HepG2 (cell line): ENCODE measurements around the gene HS3ST5.

Experiments used
- CBX2 ChIP-seq, 2 experiments: fragments of 200-600 bp in 1 of 2; sonication (generic); formaldehyde crosslinking in 1 of 2; IDR thresholded peaks; 2 replicates each; pipeline versions ENCODE4 v1.7.0 to v1.8.1; 2018 to 2022; ENCODE audit warnings: low read depth in 2 of 2, low read length in 1 of 2, mild to moderate bottlenecking in 1 of 2, missing genetic modification reagents in 1 of 2
- POLR2A ChIP-seq, 2 experiments: IDR thresholded peaks; 2 replicates each; pipeline ENCODE4 v1.6.1; 2011; ENCODE audit warnings: low read depth in 2 of 2, low read length in 2 of 2, mild to moderate bottlenecking in 1 of 2, moderate library complexity in 1 of 2; ENCODE audit not compliant: insufficient read depth in 1 of 2
- POLR2AphosphoS2 ChIP-seq: IDR thresholded peaks from 2 replicates; pipeline ENCODE4 v1.6.1; 2011; ENCODE audit warnings: low read depth, low read length, improper control_type of control experiment
- SALL1 ChIP-seq: sonication (generic); formaldehyde crosslinking; IDR thresholded peaks from 2 replicates; pipeline ENCODE4 v1.8.0; 2022; ENCODE audit warnings: mild to moderate bottlenecking, missing genetic modification reagents
- SUZ12 ChIP-seq: fragments of 150-350 bp; IDR thresholded peaks from 2 replicates; pipeline ENCODE4 v1.6.1; 2014; ENCODE audit warnings: low read depth, low read length
- ZBTB42 ChIP-seq: sonication (generic); formaldehyde crosslinking; IDR thresholded peaks from 2 replicates; pipeline ENCODE4 v1.5.0; 2020; ENCODE audit warnings: mild to moderate bottlenecking, missing genetic modification reagents
- TF ChIP-seq, protein P1 (sequence below): sonication (generic); formaldehyde crosslinking; conservative IDR thresholded peaks from 2 replicates; pipeline ENCODE4 v1.4.0; 2020; ENCODE audit warnings: missing genetic modification reagents
- TF ChIP-seq, protein P2 (sequence below): sonication (generic); formaldehyde crosslinking; IDR thresholded peaks from 2 replicates; pipeline ENCODE4 v1.5.0; 2020; ENCODE audit warnings: mild to moderate bottlenecking, missing genetic modification reagents, moderate library complexity
- TF ChIP-seq, protein P3 (sequence below): sonication (generic); formaldehyde crosslinking; IDR thresholded peaks from 2 replicates; pipeline ENCODE4 v1.4.0; 2020; ENCODE audit warnings: missing genetic modification reagents
- TF ChIP-seq, protein P4 (sequence below), 2 experiments: IDR thresholded peaks; 2 replicates each; pipeline ENCODE4 v1.6.1; 2011 to 2012; ENCODE audit warnings: low read length in 2 of 2, borderline replicate concordance in 1 of 2, low read depth in 1 of 2, mild to moderate bottlenecking in 1 of 2, moderate library complexity in 1 of 2
- TF ChIP-seq, protein P5 (sequence below): sonication (generic); formaldehyde crosslinking; IDR thresholded peaks from 2 replicates; pipeline ENCODE4 v1.5.0; 2020; ENCODE audit warnings: mild to moderate bottlenecking, missing genetic modification reagents, borderline replicate concordance

DNA sequence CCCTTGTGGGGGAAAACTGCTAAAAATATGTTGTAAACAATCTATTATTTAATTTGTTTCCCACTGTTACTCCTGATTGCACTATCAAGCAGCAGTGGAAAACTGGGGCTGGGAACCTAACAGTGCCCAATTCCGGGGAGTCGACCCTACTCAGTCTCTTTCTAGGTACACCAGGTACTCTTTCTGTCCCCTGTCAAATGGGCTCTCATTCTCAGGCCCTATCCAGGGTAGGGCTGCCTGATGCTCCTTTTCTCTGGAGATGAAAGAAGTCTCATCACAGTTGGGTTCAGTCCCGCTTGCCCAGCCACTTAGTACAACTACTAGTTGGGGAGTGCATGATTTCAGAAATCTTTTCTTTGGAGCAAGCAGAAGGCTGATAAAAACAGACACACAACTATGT is 52.0 kb downstream of the HS3ST5 start:
- TF ChIP-seq, protein P1, sequence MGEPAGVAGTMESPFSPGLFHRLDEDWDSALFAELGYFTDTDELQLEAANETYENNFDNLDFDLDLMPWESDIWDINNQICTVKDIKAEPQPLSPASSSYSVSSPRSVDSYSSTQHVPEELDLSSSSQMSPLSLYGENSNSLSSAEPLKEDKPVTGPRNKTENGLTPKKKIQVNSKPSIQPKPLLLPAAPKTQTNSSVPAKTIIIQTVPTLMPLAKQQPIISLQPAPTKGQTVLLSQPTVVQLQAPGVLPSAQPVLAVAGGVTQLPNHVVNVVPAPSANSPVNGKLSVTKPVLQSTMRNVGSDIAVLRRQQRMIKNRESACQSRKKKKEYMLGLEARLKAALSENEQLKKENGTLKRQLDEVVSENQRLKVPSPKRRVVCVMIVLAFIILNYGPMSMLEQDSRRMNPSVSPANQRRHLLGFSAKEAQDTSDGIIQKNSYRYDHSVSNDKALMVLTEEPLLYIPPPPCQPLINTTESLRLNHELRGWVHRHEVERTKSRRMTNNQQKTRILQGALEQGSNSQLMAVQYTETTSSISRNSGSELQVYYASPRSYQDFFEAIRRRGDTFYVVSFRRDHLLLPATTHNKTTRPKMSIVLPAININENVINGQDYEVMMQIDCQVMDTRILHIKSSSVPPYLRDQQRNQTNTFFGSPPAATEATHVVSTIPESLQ (CRISPR knock-in tag), result no peak
- TF ChIP-seq SUZ12 (no peak), ZBTB42 (no peak), SALL1 (CRISPR knock-in tag) (no peak), POLR2A (IDR thresholded peaks at IDR 0.05; ENCODE audit: insufficient read depth in 1 of 2, low read depth in 2 of 2, low read length in 2 of 2) (no peak), CBX2 (IDR thresholded peaks at IDR 0.05; ENCODE audit: low read depth, low read length) (no peak), CBX2 (CRISPR knock-in tag; IDR thresholded peaks at IDR 0.05; ENCODE audit: low read depth) (no peak), POLR2AphosphoS2 (no peak)
- TF ChIP-seq, protein P2, sequence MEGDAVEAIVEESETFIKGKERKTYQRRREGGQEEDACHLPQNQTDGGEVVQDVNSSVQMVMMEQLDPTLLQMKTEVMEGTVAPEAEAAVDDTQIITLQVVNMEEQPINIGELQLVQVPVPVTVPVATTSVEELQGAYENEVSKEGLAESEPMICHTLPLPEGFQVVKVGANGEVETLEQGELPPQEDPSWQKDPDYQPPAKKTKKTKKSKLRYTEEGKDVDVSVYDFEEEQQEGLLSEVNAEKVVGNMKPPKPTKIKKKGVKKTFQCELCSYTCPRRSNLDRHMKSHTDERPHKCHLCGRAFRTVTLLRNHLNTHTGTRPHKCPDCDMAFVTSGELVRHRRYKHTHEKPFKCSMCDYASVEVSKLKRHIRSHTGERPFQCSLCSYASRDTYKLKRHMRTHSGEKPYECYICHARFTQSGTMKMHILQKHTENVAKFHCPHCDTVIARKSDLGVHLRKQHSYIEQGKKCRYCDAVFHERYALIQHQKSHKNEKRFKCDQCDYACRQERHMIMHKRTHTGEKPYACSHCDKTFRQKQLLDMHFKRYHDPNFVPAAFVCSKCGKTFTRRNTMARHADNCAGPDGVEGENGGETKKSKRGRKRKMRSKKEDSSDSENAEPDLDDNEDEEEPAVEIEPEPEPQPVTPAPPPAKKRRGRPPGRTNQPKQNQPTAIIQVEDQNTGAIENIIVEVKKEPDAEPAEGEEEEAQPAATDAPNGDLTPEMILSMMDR (CRISPR knock-in tag), result no peak
- TF ChIP-seq, protein P3, sequence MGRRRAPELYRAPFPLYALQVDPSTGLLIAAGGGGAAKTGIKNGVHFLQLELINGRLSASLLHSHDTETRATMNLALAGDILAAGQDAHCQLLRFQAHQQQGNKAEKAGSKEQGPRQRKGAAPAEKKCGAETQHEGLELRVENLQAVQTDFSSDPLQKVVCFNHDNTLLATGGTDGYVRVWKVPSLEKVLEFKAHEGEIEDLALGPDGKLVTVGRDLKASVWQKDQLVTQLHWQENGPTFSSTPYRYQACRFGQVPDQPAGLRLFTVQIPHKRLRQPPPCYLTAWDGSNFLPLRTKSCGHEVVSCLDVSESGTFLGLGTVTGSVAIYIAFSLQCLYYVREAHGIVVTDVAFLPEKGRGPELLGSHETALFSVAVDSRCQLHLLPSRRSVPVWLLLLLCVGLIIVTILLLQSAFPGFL, result no peak
- TF ChIP-seq, protein P4, sequence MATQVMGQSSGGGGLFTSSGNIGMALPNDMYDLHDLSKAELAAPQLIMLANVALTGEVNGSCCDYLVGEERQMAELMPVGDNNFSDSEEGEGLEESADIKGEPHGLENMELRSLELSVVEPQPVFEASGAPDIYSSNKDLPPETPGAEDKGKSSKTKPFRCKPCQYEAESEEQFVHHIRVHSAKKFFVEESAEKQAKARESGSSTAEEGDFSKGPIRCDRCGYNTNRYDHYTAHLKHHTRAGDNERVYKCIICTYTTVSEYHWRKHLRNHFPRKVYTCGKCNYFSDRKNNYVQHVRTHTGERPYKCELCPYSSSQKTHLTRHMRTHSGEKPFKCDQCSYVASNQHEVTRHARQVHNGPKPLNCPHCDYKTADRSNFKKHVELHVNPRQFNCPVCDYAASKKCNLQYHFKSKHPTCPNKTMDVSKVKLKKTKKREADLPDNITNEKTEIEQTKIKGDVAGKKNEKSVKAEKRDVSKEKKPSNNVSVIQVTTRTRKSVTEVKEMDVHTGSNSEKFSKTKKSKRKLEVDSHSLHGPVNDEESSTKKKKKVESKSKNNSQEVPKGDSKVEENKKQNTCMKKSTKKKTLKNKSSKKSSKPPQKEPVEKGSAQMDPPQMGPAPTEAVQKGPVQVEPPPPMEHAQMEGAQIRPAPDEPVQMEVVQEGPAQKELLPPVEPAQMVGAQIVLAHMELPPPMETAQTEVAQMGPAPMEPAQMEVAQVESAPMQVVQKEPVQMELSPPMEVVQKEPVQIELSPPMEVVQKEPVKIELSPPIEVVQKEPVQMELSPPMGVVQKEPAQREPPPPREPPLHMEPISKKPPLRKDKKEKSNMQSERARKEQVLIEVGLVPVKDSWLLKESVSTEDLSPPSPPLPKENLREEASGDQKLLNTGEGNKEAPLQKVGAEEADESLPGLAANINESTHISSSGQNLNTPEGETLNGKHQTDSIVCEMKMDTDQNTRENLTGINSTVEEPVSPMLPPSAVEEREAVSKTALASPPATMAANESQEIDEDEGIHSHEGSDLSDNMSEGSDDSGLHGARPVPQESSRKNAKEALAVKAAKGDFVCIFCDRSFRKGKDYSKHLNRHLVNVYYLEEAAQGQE (IDR thresholded peaks at IDR 0.05; ENCODE audit: borderline replicate concordance in 1 of 2, low read depth in 1 of 2, low read length in 2 of 2), result no peak
- TF ChIP-seq, protein P5, sequence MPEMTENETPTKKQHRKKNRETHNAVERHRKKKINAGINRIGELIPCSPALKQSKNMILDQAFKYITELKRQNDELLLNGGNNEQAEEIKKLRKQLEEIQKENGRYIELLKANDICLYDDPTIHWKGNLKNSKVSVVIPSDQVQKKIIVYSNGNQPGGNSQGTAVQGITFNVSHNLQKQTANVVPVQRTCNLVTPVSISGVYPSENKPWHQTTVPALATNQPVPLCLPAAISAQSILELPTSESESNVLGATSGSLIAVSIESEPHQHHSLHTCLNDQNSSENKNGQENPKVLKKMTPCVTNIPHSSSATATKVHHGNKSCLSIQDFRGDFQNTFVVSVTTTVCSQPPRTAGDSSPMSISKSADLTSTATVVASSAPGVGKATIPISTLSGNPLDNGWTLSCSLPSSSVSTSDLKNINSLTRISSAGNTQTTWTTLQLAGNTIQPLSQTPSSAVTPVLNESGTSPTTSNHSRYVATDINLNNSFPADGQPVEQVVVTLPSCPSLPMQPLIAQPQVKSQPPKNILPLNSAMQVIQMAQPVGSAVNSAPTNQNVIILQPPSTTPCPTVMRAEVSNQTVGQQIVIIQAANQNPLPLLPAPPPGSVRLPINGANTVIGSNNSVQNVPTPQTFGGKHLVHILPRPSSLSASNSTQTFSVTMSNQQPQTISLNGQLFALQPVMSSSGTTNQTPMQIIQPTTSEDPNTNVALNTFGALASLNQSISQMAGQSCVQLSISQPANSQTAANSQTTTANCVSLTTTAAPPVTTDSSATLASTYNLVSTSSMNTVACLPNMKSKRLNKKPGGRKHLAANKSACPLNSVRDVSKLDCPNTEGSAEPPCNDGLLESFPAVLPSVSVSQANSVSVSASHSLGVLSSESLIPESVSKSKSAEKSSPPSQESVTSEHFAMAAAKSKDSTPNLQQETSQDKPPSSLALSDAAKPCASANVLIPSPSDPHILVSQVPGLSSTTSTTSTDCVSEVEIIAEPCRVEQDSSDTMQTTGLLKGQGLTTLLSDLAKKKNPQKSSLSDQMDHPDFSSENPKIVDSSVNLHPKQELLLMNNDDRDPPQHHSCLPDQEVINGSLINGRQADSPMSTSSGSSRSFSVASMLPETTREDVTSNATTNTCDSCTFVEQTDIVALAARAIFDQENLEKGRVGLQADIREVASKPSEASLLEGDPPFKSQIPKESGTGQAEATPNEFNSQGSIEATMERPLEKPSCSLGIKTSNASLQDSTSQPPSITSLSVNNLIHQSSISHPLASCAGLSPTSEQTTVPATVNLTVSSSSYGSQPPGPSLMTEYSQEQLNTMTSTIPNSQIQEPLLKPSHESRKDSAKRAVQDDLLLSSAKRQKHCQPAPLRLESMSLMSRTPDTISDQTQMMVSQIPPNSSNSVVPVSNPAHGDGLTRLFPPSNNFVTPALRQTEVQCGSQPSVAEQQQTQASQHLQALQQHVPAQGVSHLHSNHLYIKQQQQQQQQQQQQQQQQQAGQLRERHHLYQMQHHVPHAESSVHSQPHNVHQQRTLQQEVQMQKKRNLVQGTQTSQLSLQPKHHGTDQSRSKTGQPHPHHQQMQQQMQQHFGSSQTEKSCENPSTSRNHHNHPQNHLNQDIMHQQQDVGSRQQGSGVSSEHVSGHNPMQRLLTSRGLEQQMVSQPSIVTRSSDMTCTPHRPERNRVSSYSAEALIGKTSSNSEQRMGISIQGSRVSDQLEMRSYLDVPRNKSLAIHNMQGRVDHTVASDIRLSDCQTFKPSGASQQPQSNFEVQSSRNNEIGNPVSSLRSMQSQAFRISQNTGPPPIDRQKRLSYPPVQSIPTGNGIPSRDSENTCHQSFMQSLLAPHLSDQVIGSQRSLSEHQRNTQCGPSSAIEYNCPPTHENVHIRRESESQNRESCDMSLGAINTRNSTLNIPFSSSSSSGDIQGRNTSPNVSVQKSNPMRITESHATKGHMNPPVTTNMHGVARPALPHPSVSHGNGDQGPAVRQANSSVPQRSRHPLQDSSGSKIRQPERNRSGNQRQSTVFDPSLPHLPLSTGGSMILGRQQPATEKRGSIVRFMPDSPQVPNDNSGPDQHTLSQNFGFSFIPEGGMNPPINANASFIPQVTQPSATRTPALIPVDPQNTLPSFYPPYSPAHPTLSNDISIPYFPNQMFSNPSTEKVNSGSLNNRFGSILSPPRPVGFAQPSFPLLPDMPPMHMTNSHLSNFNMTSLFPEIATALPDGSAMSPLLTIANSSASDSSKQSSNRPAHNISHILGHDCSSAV, result no peak
